CMK (cell line): ENCODE measurements around the gene CENPN.

ENCODE experiments used
- DNase-seq: peaks from one replicate; pipeline ENCODE4 v3.0.0-alpha.2; 2010; ENCODE audit warnings: low read depth

CENPN gene

GRCh38 chr16:81080233-81080632 lies 73.2 kb downstream of the CENPN start:
- DNase-seq, result no peak

GRCh38 chr16:81081014-81081413 lies 74.0 kb downstream of the CENPN start:
- DNase-seq, result no peak
